NOMO-1 treated with DMSO at 0.1 percent for 48 hours (cell line): ENCODE data around the gene RASA4.
"Not testable (repeated sequence)": the region's sequence is repeated elsewhere in the genome, so short reads cannot be mapped to it uniquely, and the experiment has no call there.

Experiments used
- DNase-seq: peaks from one replicate; lab custom pipeline; 2025; ENCODE audit not compliant: unreplicated experiment; lab: John Stamatoyannopoulos, UW

Gene RASA4

DNA sequence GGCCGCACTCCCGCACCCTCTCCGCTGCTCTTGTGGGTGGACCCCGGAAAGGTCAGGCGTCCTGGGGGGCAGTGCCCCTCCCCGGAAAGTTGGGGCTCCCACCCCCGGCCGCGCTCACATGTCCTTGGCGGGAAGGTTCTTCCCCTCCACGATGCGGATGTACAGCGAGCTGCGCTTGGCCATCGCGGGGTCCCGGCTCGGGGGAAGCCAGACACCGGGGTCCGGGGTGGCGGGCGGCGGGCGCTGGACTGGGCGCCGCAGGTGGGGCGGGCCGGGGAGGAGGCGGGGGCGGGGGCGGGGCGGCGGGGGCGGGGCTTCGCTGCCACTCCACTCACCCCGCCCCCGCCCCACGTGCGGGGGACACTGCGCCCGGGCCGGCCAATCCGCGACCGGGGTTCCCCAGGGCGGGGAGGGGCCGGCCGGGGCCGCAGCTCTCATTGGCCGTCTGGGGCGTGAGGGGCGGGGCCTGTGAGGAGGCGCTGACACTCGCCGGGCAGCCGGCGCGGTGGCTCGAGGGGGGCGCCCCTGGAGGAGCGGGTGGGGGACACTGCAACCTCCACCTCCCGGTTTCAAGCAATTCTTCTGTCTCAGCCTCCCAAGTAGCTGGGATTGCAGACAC is at the start of gene RASA4:
Gene RASA4, minus strand, starts transcription at position 250 of the 619 bp plus-strand sequence. Its CDS starts 67 bp downstream, at position 183.
- DNase-seq: not testable (repeated sequence)

DNA sequence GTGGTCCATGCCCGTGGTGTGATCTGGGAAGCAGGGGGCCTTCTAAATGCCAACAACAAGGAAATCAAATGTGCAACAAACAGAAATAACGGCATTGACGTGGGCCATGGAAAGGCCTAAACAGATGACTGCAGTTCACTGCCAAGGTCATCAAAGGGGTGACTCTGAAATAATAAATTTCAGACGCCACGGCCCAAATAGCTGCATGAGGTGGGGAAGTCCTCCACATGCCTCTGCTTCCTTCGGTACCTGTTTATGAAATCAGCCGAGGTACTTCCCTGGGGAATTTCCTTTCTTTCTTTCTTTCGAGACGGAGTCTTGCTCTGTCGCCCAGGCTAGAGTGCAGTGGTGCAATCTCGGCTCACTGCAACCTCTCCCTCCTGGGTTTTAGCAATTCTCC is 48.2 kb upstream of the RASA4 start:
- not testable (repeated sequence) for DNase-seq

DNA sequence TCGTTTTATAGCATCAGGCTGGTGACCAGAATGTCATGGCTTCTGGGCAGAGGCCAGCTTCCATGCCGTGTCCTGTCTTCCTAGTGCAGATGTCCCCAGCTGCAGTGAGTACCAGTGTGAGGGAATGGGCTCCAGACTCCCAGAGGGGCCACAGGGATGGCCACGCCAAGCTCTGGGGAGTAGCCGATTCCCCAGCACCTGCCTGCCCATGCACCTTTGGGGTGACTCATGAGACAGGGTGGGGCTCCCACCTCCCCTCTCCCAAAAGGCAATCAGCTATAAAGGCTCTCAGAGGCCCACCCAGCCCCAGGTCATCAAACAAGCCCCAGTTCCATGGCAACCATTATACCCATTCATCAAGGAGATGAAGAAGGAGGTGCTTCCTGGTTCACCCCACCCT is 33.4 kb upstream of the RASA4 start, which contains the start of gene SPDYE2B:
Gene SPDYE2B, plus strand, starts transcription at position 396 of the 400 bp plus-strand sequence. CDS start 2,030 bp downstream, outside the sequence.
- DNase-seq: not testable (repeated sequence)

DNA sequence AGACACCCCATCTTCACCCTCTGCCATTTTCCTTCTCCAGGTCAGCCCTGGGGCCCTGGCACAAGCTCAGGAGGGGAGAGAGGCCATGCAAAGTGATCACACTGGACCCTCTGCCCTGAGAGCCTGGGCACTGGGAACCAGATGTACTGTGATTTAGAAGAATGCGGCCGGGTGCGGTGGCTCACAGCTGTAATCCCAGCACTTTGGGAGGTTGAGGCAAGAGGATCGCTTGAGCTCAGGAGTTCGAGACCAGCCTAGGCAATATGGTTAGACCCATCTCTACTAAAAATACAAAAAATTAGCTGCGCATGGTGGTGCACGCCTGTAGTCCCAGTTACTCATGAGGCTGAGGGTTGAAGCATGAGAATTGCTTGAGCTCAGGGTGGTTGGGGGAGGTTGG is 31.3 kb upstream of the RASA4 start:
- DNase-seq: not testable (repeated sequence)

DNA sequence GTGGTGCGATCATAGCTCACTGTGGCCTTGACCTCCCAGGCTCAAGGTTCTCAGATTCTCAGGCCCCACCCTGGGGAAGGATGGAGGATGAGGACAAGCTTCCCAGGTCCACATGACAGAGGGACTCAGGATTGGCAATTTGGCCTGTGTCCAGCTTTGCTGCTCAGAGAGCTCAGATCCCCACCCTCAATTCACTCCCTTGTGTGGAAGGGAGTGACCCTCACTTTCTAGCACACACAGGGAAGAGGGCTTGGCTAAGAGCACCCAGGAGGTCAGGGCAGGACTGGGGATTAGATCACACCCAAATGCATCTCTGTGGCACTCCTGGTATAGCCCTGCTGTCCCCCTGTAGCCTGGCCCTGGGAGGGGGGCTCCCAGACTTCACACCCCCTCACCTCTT is 26.8 kb upstream of the RASA4 start:
- DNase-seq: not testable (repeated sequence)

DNA sequence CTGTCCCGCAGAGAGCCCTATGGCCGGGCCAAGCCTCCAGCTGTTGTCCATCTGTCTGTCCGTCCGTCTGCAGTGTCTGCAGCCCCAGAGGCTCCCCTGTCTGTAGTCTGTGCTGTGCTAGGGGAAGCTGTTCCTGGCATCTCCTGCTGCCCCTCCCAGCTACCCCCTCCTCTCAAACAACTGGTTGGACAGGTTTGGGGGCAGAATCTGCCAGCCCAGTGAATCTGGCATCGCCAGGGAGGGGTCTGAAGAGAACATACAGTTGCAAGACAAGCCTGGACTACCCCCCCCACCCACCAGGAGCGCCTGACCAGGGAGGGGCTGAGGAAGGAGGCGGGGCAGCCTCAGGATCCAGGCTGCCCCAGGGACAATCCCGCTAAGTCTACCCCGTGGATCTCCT is 26.1 kb upstream of the RASA4 start, which contains the start of gene UPK3BL1:
Gene UPK3BL1, minus strand, starts transcription at position 101 of the 400 bp plus-strand sequence. Its CDS starts 50 bp downstream, at position 51.
- not testable (repeated sequence) for DNase-seq

DNA sequence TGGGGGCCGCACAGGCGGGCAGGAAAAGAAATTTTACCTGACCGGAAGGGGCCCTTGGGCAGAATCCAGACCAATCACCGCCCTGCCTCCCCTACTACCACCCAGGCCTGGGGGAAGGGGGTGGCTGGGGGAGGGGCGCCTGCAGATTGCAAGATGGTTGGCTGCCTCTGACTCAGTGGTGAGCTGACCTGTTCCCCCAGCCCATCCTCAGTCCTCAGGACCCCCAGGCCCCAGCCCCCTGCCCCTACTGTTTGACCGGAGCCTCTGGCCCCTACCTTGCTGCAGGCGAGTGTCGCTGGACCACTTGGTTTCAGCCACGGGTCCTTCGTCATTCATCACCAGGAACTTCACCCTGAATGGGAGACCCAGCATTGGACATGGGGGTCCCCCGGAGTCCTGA is 22.3 kb upstream of the RASA4 start:
- DNase-seq: not testable (repeated sequence)

DNA sequence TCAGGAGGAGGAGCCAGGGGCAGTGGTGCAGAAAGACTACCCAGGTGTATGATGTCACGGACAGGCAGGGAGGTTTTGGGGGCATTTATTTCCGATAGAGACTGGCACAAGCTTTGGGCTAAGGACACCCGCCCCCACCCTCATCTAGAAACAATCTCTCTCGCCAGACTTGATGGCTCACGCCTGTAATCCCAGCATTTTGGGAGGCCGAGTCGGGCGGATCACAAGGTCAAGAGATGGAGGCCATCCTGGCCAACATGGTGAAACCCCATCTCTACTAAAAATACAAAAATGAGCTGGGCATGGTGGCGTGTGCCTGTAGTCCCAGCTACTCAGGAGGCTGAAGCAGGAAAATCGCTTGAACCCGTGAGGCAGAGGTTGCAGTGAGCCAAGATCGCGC is 20.4 kb upstream of the RASA4 start:
- not testable (repeated sequence) for DNase-seq

DNA sequence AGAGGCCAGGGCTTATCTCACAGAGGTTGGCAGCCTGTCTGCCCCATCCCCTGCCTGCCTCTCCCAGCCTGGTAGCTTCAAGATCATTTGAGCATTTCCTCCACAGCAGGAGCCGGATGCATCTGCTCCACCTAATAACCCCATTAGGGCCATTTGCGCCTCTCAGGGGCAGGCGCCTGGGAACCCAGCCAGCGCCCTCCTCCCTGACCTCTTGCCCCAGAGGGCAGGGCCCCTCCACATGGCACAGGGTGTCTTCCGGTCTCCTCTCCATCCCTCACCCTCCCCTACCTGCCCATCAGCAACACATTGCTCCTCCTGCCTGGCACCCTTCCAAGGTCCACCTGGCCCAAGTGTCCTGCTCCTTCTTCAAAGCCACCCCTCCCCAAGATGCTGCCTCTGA is 18.8 kb upstream of the RASA4 start:
- not testable (repeated sequence) for DNase-seq

DNA sequence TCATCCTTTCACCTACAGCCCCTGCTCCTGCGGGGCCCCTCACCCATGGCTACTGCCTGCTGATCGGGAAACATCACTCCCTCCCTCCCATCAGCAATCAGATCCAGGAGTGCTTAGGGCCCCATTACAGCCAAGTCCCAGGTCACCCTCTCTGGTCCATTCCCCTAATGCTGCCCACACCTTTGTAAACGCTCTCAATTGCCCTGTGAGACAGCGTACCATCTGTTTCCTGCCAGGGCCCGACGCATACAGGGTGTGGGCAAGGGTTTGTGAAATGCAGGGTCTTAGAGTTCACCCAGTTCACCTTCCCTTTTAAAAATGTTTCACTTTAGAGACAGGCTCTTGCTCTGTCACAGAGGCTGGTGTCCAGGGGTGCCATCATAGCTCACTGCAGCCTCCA is 17.7 kb upstream of the RASA4 start:
- DNase-seq: not testable (repeated sequence)

DNA sequence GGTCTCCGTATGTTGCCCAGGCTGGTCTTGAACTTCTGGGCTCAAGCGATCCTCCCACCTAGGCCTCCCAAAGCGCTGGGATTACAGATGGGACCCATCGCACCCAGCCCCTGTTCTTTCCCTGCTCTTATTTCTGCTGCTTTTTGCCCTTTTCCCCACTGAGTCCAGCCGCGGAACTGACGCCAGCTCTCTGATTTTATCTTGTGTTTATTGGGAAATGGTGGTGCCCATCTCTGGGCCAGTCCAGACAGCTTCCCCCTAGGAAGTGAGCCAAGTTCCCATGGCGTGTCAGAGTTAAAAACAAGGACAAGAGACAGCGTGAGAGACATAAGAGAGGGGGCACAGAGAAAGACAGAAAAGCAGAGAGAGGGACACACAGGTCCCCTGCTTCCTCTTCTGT is 14.1 kb upstream of the RASA4 start:
- DNase-seq: not testable (repeated sequence)

DNA sequence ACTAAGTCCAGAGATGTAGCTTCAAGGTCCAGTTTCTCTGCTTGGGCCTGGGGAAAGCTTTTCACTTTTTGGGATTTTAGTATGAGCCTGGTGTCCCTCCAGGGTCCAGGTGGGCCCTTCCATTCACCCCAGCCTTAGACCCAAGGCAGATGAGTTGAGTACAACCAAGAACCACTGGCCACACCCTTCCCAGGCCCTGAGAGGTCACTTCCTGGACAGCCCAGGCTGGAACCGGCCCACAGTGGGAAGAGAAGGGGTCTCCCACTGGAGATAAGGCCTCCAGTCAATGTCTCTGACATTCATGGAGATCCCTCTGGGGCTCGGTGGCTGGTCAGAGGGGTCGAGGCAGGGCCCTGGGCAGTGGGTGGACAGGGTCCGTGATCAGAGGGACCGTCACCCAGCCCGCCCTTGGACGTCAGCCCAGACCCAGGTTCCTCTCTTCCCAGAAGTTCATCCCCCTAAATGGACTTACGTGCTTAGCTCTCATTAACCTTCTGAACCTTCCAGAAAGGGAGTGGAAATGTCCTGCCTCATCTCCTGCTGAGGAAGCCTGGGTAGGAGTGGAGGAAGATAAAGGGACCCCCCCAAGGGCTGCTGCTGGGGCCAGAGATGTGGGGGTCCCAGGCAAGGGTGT is 10.8 kb upstream of the RASA4 start:
- not testable (repeated sequence) for DNase-seq

DNA sequence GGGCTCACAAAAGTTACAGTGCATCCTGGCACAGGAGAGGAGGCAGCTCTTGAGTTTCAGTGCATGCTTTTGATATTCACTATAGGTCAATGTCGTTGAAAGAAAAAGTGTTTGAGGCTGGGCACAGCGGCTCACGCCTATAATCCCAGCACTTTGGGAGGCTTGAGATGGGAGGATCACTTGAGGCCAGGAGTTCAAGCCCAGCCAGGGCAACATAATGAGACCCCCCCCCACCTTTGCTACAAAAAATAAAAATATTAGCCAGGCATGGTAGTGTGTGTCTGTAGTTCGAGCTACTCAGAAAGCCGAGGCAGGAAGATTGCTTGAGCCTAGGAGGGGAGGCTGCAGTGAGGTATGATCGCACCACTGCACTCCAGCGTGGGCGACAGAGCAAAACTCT is 1.6 kb upstream of the RASA4 start:
- not testable (repeated sequence) for DNase-seq

DNA sequence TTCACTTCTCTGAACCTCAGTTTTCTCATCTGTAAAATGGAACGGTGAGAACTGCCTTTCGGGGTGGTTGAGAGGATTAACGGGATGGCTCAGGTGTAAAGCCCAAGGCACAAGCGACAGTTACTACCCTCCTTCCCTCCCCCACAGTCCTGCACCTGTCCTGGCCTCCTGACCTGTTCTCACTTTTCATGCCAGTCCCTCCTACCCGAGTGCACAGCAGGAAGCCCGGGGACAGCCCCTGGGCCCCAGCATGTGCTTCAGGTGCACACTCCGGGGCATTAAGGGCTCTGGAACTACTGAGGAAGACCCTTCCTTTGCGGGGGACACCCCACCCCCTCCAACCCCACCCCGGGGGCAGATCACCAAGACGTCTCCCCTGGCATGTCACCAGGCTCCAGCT is 626 bp downstream of the RASA4 start:
- DNase-seq: not testable (repeated sequence)

DNA sequence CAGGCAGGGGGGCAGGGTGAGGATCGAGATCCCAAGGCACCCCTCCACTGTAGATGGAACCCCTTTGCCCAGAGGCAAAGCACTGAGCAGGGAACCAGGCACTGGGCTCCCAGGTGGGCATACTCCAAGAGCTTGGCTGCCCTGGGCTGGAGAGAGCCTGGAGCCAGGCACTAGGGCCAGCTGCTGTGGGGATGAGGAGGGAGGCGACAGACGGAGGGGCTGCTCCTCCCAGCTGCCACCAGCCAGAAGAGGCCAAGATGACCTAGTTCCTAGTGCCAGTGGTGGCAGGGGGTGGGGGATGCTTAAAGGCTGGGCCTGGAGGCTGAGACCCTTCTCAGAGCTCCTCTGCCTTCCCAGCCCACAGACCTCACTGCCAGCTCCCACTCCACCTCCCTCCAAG is 1.7 kb downstream of the RASA4 start:
- DNase-seq: not testable (repeated sequence)

DNA sequence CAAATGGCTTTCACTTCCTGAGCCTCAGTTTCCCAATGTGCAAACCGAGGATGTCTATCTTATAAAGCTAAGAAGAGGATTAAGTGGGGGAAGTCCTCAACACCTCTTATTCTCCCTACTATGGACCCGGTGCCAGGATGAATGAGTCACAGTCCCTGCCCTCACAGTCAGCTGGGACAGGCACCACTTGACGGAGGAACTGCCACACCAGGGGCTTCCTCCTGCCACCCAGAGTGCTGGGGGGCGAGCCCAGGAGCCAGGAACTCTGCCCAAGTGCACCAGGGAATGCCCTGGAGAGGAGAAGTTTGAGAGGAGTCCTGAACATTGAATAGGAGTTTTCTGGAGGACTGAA is 2.2 kb downstream of the RASA4 start:
- DNase-seq: not testable (repeated sequence)

DNA sequence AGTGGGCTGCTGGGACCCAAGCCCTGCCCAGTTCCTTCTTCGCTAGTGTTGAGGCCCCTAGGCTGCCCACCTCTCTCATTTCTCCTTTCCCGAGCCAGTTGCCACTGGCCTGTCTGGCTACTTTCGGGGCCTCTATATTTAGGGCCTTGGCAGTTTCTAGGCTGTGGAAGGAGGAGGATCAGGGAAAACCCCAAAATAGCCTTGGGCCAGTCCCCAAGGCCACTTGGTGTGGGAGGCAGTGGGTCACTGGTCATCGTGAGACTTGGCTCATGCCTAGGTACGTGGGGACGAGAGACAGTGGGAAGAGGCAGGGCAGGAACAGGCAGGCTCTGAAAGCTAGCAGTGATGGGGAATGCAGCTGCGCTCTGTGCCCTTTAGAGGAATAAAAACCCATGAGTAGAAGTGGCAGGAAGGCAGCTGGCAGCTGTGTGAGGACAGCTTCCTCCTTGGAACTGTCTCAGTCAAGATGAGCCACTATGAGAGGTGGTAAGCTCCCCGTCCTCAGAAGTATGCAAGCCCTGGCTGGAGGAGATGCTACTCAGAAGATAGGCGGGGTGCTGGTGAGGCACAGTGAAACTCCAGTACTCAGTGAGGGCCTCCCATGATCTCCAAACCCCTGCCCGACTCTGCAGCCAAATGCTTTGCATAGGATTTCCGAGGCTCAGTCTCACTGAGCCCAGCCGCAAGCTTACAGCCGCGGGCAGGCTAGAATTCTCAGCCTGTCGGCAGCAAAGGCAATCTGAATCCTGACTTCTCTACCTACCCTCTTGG is 2.8 kb downstream of the RASA4 start:
- DNase-seq: not testable (repeated sequence)

DNA sequence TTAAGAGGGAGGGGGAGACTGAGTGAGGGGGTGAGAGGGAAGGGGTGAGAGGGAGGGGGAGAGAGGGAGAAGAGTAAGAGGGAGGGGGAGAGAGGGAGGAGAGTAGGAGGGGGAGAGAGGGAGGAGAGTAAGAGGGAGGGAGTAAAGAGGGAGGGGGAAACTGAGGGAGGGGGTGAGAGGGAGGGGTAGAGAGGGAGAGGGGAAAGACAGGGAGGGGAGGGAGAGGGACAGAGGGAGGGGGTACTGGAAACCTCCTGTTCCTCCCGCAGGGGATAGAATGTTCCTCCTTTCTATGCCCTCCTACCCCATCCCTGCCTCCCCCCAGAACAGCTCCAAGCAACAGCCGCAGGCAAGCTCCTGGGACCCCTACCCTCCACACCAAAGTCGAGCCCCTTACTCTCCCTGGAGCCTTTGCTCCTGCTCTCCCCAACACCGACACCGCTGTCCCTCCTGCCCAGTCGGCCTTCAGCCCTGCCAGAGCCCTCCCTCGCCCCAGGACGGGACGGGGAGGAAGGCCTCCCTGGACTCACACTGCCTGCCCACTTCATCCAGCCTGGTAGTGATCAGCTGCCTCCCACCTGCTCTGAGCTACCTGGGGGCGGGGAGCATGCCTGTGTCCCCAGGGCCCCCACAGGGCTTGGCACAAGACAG is 4.8 kb downstream of the RASA4 start:
- DNase-seq: not testable (repeated sequence)

DNA sequence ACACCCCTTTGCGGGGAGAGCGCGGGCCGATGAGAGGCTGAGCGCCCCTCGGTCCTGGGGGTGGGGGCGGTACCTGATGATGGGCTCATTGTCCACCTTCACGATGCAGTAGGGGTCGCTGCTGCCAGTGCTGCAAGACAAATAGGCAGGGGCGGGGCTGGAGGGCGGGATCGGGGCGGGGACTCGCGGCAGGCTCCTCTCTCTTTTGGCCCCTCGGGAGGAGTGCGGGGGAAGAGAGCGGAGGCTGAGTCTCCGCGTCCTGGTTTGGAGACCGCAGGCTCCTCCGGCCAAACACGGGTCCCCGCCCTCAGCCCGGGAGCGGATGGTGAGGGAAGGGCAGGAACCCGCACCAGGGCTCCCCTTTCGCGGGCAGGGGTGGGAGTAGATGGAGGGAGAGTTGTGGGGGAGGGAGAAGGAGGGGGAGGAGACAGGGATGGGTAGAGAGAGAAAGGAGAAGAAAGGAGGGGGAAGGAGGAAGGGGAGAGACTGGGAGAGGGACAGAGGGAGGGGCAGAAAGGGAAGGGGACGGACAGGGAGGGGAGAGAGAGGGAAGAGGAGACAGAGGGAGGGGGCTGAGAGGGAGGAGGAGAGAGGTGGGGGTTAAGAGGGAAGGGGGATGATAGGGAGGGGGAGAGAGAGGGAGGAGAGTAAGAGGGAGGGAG is 5.4 kb downstream of the RASA4 start:
- not testable (repeated sequence) for DNase-seq

DNA sequence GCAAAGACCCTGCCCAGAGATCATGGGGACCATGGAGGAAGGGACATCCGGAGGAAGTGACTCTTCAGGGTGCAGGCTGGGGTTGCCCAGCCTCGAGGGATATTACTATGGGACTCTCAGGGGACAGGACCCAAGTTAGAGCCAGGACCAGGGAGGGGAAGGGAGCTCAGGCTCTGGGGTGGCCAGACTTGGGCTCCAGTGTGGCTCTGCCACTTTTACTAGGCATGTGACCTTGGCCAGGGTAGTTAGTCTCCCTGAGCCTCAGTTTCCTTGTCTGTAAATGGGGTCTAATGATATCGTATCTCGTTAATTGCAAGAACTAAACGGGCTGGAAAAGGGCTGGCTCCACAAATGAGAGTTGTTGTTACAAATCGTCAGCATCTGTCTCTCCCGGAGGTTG is 6.1 kb downstream of the RASA4 start:
- DNase-seq: not testable (repeated sequence)

DNA sequence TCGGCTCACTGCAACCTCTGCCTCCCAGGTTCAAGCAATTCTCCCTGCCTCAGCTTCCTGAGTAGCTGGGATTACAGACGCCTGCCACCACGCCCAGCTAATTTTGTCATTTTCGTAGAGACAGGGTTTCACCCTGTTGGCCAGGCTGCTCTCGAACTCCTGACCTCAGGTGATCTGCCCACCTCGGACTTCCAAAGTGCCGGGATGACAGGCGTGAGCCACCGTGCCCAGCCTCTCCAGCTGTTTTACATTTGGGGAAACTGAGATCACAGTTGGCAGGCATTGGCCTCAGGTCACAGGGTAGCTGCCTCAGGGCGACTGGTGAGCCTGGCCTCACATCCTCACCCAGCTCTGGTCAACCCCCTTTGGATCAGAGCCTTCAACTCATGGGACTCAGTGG is 6.8 kb downstream of the RASA4 start:
- not testable (repeated sequence) for DNase-seq
